ENCODE data around the gene SNX11. TPM values are rescaled to one million over a fixed set of nuclear protein-coding genes. Genes with fewer than 3 reads are reported as not detected.

Gene SNX11
- total RNA-seq, 1 experiment from 2014 or later: 26.8 TPM

DNA sequence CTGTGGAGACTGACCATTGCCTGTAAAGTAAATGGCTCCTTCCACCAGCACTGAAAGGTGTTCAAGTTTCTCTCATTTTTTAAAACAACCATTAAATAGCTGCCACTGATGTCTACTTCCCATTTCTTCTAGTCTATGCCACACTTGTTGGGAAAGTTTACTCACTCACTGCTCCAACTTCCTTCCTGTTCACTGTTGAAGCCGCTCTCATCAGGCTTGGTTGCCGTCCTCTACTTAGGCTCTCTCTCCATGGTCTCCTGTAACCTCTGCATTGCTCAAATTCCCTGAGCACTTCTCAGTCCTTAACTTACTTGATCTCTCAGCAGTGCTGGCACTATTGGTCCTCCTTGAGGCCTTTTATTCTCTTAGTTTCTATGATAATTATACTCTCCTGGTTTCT, 32.4 kb downstream of the SNX11 start:
- H2AFZ ChIP-seq (ENCODE audit: low read depth, low read length, poor library complexity, severe bottlenecking): no peak overlapping the region
- ChIA-PET RAD21 (ENCODE audit: low non-redundant PET in 1 of 2, low total read pairs in 2 of 2, uncharacterized antibody in 2 of 2, unreplicated experiment in 2 of 2) (no interaction called here), POLR2A (no interaction called here), CTCF (no interaction called here)
- no peaks in the 10 kb centered on the region for H3K9me2 ChIP-seq (ENCODE audit: insufficient read depth)
- no peaks in the 10 kb centered on the region for H3K9me3 ChIP-seq (ENCODE audit: control insufficient read depth in 1 of 2, insufficient read depth in 1 of 2, low read depth in 1 of 2, low read length in 2 of 2)
- no peak overlapping the region for H3K27ac ChIP-seq (ENCODE audit: low read depth, low read length)
- DNase-seq (ENCODE audit: low read depth, low spot score) (no peak), ATAC-seq (no peak)
- H3K27me3 ChIP-seq (ENCODE audit: insufficient read depth, low read length): no peaks in the 10 kb centered on the region
- H3K4me3 ChIP-seq (replicated peaks in 1 of 2; ENCODE audit: low read depth in 1 of 2, low read length in 2 of 2): no peak overlapping the region
- no peaks in the 10 kb centered on the region for H4K20me1 ChIP-seq (ENCODE audit: insufficient read depth)
- TF ChIP-seq EZH2phosphoT487 (IDR thresholded peaks at IDR 0.05; ENCODE audit: borderline replicate concordance): no peak
- TF ChIP-seq EZH2 (IDR thresholded peaks at IDR 0.05): no peak
- TF ChIP-seq TCF7L2 (IDR thresholded peaks at IDR 0.05; ENCODE audit: borderline replicate concordance, extremely low read depth, insufficient read depth, insufficient read length): no peak
- no peak for TF ChIP-seq CEBPB (IDR thresholded peaks at IDR 0.05; ENCODE audit: low read depth)
- no peak for TF ChIP-seq ATF3 (IDR thresholded peaks at IDR 0.05)
- TF ChIP-seq, protein P1, sequence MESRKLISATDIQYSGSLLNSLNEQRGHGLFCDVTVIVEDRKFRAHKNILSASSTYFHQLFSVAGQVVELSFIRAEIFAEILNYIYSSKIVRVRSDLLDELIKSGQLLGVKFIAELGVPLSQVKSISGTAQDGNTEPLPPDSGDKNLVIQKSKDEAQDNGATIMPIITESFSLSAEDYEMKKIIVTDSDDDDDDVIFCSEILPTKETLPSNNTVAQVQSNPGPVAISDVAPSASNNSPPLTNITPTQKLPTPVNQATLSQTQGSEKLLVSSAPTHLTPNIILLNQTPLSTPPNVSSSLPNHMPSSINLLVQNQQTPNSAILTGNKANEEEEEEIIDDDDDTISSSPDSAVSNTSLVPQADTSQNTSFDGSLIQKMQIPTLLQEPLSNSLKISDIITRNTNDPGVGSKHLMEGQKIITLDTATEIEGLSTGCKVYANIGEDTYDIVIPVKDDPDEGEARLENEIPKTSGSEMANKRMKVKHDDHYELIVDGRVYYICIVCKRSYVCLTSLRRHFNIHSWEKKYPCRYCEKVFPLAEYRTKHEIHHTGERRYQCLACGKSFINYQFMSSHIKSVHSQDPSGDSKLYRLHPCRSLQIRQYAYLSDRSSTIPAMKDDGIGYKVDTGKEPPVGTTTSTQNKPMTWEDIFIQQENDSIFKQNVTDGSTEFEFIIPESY (IDR thresholded peaks at IDR 0.05; ENCODE audit: extremely low read depth, insufficient replicate concordance, low read length): no peak
- no peak for TF ChIP-seq RAD21 (IDR thresholded peaks at IDR 0.05; ENCODE audit: low read depth)
- no peak for TF ChIP-seq CBX3 (IDR thresholded peaks at IDR 0.05; ENCODE audit: low read depth)
- TF ChIP-seq ZFX (IDR thresholded peaks at IDR 0.05): no peak
- TF ChIP-seq YY1 (IDR thresholded peaks at IDR 0.05; ENCODE audit: extremely low read depth, insufficient replicate concordance, low read depth, low read length): no peak
- TF ChIP-seq ELF1 (IDR thresholded peaks at IDR 0.05; ENCODE audit: borderline replicate concordance, low read depth): no peak
- no peak for TF ChIP-seq JUND (IDR thresholded peaks at IDR 0.05)
- H3K4me1 ChIP-seq (ENCODE audit: control insufficient read depth in 1 of 2, insufficient read depth in 2 of 2, low read length in 2 of 2): no peaks in the 10 kb centered on the region
- H3K36me3 ChIP-seq (ENCODE audit: control insufficient read depth in 1 of 2, insufficient read depth in 2 of 2, low read length in 2 of 2): no peaks in the 10 kb centered on the region
- no peaks in the 10 kb centered on the region for H3K79me2 ChIP-seq (ENCODE audit: insufficient read depth, low read length)
- no peak overlapping the region for H3K4me2 ChIP-seq (ENCODE audit: low read length)
- intact Hi-C loops (cut with micrococcal nuclease): no loop called here
- no TSS peak for BruUV-seq (replicated peaks)
- no peak overlapping the region for H3K9ac ChIP-seq (ENCODE audit: low read length)
